ENCODE data around the gene STK11.

- TF ChIP-seq BHLHE40 (IDR thresholded peaks at IDR 0.05; ENCODE audit: low read depth, low read length) (no peak), MAFK (IDR thresholded peaks at IDR 0.05; ENCODE audit: low read depth, low read length) (no peak), CTCF (conservative IDR thresholded peaks at IDR 0.05; ENCODE audit: low read depth, low read length) (no peak), RFX5 (IDR thresholded peaks at IDR 0.05; ENCODE audit: low read depth, low read length) (no peak), FOS (IDR thresholded peaks at IDR 0.05; ENCODE audit: low read depth, low read length) (no peak), RCOR1 (IDR thresholded peaks at IDR 0.05; ENCODE audit: insufficient replicate concordance, low read length) (no peak), USF2 (IDR thresholded peaks at IDR 0.05; ENCODE audit: low read depth, low read length) (no peak)
These were observed 52.5 kb downstream of the STK11 start for GRCh38 chr19:1258163-1258492.

Measured in IMR-90 (cell line).